GM19351 (cell line): ENCODE results near the gene POLR1F.
"Not testable (repeated sequence)": the region's sequence is repeated elsewhere in the genome, so short reads cannot be mapped to it uniquely, and the experiment has no call there.

Source experiments
- ATAC-seq: cut with Tn5 transposase; IDR thresholded peaks from one replicate; pipeline ENCODE4 v1.9.1; 2021; ENCODE audit warnings: mild to moderate bottlenecking, moderate library complexity; ENCODE audit not compliant: unreplicated experiment

POLR1F gene, protein sequence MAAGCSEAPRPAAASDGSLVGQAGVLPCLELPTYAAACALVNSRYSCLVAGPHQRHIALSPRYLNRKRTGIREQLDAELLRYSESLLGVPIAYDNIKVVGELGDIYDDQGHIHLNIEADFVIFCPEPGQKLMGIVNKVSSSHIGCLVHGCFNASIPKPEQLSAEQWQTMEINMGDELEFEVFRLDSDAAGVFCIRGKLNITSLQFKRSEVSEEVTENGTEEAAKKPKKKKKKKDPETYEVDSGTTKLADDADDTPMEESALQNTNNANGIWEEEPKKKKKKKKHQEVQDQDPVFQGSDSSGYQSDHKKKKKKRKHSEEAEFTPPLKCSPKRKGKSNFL

DNA sequence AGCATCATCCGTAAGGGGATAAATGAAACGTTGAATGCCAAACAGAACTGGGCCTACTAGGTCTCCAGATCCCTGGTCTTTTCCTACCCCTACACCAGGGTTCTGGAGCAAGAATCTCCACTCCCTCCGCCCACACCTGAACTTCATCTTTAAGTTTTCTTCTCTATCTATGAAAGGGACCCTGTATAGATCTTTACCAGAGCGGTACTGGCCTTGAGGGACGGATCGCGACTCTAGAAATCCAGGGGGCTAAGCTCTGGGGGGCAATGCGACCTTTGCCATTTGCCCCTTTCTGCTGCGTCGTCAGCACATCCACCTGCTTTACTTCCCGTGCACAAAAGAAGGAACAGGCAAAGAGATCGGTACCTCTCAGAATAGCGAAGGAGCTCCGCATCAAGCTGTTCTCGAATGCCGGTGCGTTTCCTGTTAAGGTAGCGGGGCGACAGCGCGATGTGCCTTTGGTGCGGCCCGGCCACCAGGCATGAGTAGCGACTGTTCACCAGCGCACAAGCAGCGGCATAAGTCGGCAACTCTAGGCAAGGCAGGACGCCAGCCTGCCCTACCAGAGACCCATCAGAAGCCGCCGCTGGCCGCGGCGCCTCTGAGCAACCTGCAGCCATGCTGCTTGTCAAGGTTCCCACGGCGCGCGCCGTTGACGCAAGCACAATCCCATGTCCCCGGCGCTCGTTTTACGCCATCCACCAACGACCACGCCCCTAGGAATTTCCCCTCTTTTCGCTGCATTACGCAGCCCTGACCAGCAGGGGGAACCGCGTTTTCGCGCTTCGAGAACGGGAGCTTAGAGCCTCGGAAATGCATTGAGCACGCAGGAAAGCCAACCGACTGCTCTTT is at the start of gene POLR1F:
TSS of gene POLR1F (minus strand) at position 641 of the 852 bp plus-strand sequence. CDS start at position 620, 21 bp downstream.
- ATAC-seq = peak; percentile 97

DNA sequence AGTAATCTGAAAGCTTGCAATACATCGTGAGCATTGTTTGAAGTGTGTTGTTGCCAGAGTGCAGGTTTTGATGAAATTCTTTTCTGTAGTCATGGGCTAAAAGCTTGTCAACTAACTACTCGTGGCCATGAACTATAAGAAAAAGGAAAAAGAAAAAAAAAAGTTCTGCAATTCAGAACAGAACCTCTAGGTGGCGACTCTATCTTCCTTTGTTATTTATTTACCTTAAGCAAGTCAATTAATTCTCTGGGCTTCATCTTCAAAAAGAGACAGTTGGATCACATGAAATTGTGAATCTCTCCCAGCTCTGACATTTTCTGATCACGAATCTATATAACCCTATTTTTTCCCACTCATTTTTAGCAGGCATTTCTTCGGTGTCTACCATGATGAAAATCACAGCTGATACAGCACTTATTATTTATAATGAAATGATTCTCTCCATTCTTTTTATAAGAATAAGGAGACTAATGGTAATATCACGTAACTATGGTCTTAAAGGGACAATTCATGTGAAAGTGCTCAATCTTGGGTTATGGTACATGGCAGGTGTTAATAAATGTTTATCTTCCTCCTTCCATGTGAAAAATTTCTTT is 45.8 kb upstream of the POLR1F start:
- no peak for ATAC-seq

DNA sequence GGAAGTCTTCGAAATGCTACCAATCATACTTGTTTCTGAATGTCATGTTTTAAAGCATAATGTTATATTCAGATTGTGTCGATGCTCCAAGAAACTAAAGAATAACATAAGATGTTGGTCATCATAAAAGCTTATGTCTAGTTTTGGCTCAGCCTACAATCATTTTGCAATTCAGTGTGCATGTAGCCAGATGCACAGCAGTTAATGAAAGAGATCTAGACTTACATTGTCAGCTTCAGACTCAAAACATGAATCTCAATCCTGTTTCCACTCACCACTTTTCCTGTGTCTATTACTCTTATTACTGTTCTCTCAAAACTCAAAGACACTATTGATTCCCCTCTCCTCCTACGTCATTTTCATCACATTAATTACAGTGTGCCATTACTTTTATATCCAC is 43.2 kb upstream of the POLR1F start:
- no peak for ATAC-seq

DNA sequence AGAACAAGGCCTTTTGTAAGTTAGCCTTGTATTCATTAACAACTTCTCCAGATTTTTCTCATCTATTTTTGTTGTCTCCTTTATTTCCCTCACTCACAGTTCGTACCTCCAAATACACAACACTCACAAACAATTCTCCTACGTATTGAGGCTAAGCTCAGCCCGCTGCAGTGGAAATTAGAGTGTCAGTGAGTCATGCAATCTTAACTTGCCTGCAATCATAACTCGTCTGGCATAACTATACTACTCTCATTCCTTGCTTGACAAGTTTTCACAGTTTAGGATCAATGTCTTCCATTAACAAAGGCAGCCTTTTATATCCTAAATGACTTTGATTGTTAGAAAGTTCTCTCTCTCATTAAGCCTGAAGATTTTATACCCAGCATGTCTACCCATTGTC is 40.8 kb upstream of the POLR1F start:
- ATAC-seq = no peak

DNA sequence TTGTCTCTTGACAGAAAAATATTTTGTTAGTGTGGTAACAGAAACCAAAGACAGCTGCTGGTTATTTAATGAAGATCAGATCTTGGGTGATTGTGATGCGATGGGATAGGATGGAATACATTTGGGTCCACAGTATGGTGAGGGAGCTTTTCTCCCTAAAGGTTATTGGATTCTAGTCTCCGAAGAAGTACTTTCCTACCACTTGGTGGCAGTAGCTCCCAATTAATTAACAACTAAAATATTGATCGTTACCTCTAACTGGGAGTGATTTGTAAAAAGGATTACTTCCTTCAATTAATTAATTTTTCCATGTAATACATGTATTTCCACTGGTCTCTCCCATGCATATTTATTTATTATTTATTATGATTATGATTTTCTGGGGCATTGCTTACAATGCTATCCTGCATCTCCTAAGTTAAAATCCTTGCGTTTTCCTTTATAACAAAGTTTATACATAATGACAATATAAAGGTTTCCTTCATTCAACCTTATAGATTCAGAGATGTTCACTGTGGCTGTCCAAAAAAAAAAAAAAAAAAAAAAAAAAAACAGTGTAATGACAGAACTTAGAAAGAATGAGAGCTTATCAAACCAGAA is 39.0 kb upstream of the POLR1F start:
- ATAC-seq = peak; percentile 65

DNA sequence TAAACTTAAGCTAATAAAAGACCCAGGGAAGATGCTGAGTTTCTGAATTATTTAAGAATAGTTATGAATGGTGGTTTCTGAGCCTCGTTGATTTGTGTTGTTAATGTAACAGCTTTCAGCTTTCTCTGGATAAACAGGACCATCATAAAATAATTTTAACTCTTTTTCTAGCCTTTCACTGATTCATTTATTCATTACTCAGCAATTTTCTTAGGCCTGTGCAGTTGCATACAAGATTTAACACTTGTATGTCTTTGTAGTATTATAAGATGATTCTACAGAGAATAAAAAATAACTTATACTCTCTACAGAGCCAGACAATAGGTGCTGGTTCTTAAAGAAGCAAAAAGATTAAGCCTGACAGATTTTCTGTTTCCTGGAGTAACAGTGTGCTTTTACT is 35.2 kb upstream of the POLR1F start:
- no peak for ATAC-seq

DNA sequence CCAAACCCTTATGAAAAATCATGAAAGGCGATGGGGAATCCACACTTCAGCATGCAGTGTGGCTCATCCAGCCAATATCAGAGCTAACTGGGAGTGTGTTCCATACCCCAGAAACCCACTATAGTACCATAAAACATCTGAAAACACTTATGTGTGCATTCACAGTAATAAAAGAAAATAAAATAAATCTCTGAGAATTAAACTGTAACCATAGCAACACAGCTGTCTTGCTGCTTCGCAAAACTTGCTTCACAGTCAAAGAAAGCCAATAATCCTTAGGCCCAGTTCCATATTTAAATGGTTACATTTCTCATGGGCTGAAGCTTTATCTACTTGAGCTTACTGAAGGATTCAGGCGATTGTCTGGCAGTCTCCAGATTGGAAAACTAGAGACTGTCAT is 19.9 kb upstream of the POLR1F start:
- no peak for ATAC-seq

DNA sequence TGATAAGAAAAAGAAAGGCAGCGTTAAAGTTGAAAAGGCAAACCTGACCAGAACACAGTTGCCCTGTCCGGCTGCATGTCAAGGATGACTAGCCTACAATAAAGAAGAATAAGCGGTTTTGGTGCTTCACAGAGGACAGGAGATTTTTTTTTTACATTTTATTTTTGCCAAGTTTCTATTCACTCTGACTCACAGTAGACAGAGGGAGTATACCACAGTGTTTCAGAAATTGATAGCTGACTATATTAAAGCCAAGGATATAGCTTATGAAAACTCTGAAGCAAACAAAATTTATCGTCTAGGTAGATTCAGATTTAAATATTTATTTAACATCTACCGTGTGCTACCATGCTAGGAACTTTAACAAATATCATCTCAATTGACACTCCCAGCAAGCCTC is 16.9 kb upstream of the POLR1F start:
- no peak for ATAC-seq

DNA sequence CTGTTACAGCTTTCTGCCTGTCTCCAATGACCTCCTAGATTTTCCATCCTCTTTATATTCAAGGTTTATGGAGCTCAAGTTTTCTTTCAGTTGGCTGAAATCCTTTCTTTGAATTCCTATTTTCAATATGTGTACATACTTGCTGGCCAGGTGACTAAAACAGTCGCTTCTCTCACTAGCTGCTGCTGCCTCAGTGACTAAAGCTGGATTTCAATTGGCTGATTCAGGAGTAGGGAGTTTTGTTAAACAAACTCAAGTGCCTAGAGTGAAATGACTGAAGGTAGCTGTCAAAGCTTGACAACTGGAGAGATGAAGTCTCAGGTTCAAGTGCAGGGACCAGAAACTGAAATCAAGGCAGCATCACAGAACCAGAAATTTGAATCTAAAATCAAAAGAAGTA is 6.7 kb upstream of the POLR1F start:
- ATAC-seq = no peak

DNA sequence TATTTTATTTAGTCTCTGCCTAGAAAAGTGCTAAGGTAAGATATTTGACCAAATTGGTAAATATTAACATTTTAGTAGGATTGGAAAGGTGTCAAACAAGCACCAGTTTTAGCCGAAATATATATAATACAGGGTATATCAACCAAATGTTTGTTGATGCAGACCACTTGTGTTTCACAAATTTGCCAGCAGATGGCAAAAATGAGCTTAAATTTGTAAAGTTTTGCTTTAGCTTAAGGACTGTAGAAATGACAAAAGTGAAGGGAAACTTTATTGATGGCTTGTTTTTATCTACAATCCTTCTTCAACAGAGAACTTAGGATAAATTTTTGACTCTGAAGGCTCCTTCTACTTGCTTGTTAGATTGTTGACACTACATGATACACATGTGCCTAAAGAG is 4.8 kb upstream of the POLR1F start:
- ATAC-seq = no peak

DNA sequence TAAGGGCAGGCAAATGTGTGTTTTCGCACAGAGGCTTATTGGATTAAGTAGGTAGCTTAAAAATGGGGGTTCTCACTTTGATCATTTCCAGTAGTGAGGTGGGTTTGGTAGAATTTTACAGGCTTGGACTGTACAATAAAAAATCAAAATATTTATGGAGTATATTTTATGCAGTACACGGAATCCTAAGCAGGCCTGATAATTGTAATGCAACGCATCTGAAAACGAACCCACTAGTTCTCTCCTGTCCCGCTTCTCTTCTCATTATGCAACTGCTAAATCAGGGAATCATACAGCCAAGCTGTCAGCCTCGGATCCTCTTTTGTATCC is 377 bp upstream of the POLR1F start:
- no peak for ATAC-seq

DNA sequence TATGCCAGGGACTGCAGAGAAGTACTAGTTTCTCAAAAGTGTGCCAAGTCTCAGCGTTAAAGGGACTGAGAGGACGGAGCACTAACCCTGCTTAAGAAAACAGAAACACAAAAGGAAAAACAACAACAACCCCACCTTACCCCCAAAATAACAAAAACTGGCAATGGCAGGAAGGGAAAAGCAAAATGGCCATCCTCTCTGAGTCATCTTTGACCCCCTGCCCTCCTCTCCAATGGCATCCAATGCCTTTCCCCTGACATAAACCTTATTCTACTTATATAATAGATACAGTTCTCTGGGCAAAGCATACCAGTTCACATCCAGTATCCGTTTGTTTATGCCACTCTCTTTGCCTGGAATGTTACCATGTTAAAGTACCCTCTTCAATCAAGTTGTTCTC is 1.6 kb downstream of the POLR1F start:
- no peak for ATAC-seq

DNA sequence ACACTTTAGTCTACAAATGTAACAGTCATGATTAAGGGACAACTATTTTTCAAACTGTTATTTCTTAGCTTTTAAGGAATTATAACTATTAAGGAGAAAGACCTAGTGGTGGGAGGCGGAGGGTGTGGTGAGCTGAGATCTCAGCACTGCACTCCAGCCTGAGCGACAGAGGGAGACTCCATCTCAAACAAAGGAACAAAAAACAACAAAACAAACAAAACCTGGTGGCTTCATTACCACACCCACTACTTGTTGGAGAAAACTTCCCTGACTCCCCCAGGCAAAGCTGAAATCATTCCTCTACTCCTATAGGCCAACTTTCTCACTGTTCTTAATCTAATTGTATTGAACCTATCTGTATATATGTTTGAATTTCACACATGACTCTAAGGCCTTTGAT is 3.2 kb downstream of the POLR1F start:
- ATAC-seq = no peak

DNA sequence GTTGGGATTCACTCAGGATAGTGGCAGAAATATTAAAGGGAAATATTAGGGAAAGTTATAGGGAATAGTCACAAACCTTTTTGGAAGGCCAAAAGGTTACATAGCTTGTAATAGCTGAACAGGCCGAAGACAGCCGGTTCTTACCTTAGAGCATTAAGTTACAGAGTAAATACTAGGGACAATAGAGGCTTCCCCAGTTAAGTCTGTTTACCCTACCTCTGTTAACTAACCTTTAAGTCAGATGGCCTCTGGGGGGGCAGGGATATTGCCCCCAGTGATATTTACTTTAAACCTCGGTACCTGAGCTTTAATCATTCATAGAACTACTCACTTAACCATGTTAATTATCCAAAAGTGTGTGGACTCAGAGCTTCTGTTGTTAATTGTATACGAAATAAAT is 7.4 kb downstream of the POLR1F start:
- ATAC-seq = no peak

DNA sequence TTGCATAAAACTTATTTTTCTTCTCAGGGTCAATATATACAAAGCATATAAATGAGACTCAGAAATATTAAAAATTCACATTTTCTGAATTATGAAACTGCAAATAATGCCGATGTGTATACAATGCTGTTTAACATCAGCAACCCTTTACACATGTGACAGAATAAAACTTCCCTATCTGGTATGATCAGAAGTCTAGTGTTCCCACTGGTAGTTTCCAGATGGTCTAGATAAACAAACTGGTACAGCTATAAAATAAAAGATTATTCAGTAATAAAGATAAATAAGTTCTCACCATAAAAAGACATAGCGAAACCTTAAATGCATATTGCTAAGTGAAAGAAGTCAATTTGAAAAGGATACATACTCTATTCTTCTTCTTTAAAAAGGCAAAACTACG is 7.9 kb downstream of the POLR1F start:
- ATAC-seq = no peak

DNA sequence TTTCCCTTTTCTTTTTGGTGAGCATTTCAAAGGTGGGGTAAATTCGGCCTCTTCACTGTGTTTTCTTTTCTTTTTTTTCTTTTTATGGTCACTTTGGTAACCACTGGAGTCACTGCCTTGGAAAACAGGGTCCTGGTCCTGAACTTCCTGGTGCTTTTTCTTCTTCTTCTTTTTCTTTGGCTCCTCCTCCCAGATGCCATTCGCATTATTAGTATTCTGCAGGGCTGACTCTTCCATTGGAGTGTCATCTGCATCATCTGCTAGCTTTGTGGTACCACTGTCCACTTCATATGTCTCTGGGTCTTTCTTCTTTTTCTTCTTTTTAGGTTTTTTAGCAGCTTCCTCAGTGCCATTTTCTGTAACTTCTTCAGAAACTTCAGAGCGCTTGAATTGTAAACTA is 10.5 kb downstream of the POLR1F start:
- ATAC-seq = no peak

DNA sequence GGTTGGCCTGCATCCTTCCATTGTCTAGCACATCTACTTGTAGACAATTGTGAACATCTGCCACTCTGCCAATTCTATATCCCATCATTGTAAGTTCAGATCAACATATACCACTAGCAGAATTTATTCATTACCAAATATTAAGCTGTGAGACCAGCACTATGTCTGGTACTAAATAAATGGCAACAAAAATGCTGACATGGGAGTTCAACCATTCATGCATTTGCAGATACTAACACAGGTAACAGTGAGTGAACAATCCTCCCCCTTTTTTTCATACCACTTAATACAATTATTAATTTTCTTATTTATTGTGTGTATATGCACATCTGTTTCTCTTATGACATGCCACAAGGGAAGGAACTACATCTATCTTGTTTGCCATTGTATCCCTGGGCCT is 11.9 kb downstream of the POLR1F start:
- ATAC-seq = no peak

DNA sequence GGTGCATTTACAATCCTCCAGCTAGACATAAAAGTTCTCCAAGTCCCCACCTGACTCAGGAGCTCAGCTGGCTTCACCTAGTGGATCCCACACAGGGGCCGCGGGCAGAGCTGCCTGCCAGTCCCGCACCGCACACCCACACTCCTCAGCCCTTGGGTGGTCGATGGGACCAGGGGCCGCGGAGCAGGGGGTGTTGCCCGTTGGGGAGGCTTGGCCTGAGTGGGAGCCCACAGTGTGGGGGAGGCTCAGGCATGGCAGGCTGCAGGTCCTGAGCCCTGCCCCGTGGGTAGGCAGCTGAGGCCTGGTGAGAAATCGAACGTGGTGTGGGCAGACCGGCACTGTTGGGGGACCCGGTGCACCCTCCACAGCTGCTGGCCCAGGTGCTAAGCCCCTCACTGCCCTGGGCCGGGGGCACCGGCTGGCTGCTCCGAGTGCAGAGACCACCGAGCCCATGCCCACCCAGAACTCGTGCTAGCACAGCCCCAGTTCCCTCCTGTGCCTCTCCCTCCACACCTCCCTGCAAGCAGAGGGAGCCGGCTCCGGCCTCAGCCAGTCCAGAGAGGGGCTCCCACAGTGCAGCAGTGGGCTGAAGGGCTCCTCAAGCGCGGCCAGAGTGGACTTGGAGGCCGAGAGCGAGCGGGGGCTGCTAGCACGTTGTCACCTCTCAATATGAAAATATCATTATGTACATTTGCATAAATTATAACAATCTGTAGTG is 16.6 kb downstream of the POLR1F start:
- no peak for ATAC-seq

DNA sequence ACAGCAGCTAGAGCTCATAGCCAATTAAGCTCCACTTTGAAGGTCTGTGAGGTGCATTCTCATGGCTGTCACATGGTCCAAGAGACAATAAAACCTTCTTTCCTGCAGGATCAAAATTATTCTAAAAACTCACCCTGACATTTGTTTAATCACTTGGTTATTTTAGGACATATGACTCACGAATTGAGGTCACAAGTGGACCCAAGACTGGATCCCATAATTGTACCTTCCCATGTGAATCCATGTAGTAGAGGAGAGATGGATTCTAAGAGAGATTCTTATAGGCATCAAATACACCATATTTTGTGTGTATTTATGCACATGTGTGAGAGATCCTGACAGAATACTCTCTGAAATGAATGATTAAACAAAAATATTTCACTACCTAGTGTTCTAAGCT is 18.1 kb downstream of the POLR1F start:
- no peak for ATAC-seq

DNA sequence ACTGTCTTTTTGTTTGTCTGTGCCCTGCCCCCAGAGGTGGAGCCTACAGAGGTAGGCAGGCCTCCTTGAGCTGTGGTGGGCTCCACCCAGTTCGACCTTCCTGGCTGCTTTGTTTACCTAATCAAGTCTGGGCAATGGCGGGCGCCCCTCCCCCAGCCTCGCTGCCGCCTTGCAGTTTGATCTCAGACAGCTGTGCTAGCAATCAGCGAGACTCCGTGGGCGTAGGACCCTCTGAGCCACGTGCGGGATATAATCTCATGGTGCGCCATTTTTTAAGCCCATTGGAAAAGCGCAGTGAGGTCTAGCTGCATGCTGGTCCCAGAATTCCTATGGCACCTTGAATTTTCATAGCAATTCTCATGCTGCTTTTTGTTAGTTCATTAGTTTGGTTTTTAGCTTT is 19.7 kb downstream of the POLR1F start:
- not testable (repeated sequence) for ATAC-seq

DNA sequence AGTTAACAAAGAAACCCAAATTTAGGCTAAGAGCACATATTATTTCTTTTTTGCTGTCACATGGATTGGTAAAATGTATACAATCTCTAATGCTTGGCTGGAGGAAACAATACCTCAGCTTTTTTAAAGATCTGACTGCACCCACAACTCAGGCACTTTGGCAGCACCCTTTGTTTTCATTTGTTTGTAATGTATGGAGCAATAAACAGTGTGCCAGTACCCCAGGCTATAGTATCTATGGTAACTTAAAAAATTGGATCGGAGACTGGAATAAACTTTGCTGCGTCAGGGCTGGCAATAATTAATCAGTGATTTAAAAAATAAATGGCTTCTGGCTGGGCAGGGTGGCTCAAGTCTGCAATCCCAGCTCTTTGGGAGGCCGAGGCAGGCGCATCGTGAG is 27.2 kb downstream of the POLR1F start:
- no peak for ATAC-seq
